CD4-positive, CD25-positive, alpha-beta regulatory T cell (primary cell): ENCODE data around the gene SORCS1. TPM values are rescaled to one million over a fixed set of nuclear protein-coding genes. Genes with fewer than 3 reads are reported as not detected.

Source experiments
- ATAC-seq, 2 donors: fragments of 150-1000 bp; cut with Tn5 transposase; one replicate each; pipeline ENCODE4 v1.10.0; 2021; ENCODE audit warnings: low read depth in 2 of 2, moderate number of reproducible peaks in 2 of 2, moderate library complexity in 1 of 2
- DNase-seq, 3 donors: peaks; one replicate each; pipeline versions ENCODE4 v3.0.0 to v3.0.0-alpha.2; 2012 to 2022; ENCODE audit warnings: mixed read lengths in 1 of 3
- H3K27ac ChIP-seq: one replicate; pipeline ENCODE4 v1.7.0; 2013; ENCODE audit warnings: mild to moderate bottlenecking, low read length; ENCODE audit not compliant: insufficient read depth, poor library complexity, severe bottlenecking
- H3K27me3 ChIP-seq: one replicate; pipeline ENCODE4 v1.7.0; 2013; ENCODE audit warnings: low read length; ENCODE audit not compliant: control insufficient read depth, insufficient read depth
- H3K36me3 ChIP-seq: one replicate; pipeline ENCODE4 v1.7.0; 2013; ENCODE audit warnings: mild to moderate bottlenecking, low read length, moderate library complexity; ENCODE audit not compliant: control insufficient read depth, insufficient read depth
- H3K4me1 ChIP-seq: 2 replicates; pipeline ENCODE4 v1.7.0; 2013; ENCODE audit warnings: mild to moderate bottlenecking, low read length; ENCODE audit not compliant: insufficient read depth, control insufficient read depth, poor library complexity, severe bottlenecking
- H3K4me3 ChIP-seq: one replicate; pipeline ENCODE4 v1.7.0; 2013; ENCODE audit warnings: low read depth, mild to moderate bottlenecking, low read length, moderate library complexity
- H3K9me3 ChIP-seq, 2 experiments: 1 replicate in 1 of 2; 2 replicates in 1 of 2; pipeline ENCODE4 v1.7.0; 2013; ENCODE audit warnings: low read length in 2 of 2, mild to moderate bottlenecking in 1 of 2, moderate library complexity in 1 of 2; ENCODE audit not compliant: control insufficient read depth in 2 of 2
- H3K27ac Mint-ChIP-seq, 3 donors: one replicate each; pipeline ENCODE4 v1.8.0; 2020 to 2022; ENCODE audit warnings: mild to moderate bottlenecking in 3 of 3, mixed read lengths in 3 of 3, moderate library complexity in 2 of 3
- H3K27me3 Mint-ChIP-seq: one replicate; pipeline ENCODE4 v1.8.0; 2022; ENCODE audit warnings: mild to moderate bottlenecking, mixed read lengths
- H3K36me3 Mint-ChIP-seq: one replicate; pipeline ENCODE4 v1.8.0; 2020; ENCODE audit warnings: mixed read lengths
- H3K4me1 Mint-ChIP-seq, 4 donors: one replicate each; pipeline ENCODE4 v1.8.0; 2020 to 2022; ENCODE audit warnings: mixed read lengths in 4 of 4, mild to moderate bottlenecking in 1 of 4
- H3K4me3 Mint-ChIP-seq, 4 donors: one replicate each; pipeline ENCODE4 v1.8.0; 2020 to 2022; ENCODE audit warnings: mild to moderate bottlenecking in 4 of 4, mixed read lengths in 4 of 4, moderate library complexity in 3 of 4
- H3K9me3 Mint-ChIP-seq, 7 donors: one replicate each; pipeline ENCODE4 v1.8.0; 2020 to 2022; ENCODE audit warnings: mixed read lengths in 7 of 7, mild to moderate bottlenecking in 3 of 7, moderate library complexity in 2 of 7
- polyA plus RNA-seq, 4 donors: library from polyadenylated mRNA; unstranded; fragments of 300-500 nt; fragmentation: Illumina TruSeq; gene quantifications; one replicate each; pipeline ENCODE4 v1.2.3, GENCODE V29; 2021
- total RNA-seq: library from RNA; stranded (reverse); gene quantifications from one replicate; pipeline ENCODE4 v1.2.3, GENCODE V29; 2022

Gene SORCS1
- total and polyA plus RNA-seq, 5 donors from 2014 or later: not detected

DNA sequence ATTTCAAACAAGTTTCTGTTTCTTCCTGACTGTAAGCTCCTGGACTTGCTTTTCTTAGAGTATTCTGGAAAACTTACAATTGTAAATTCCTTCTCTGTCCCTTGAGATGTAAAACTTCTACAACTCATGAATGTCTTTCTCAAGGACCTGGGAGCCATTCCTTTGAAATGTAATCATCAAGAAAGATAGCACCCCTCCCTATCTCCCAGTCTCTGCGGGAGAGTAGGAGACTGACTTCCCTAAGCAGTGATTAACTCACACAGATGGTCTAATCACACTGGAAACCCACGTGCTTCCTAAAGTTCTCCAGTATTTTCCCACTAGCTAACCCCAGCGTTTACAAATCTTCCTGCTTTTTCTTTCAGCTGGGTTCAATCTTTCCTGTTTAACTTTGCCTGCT is 549.4 kb downstream of the SORCS1 start:
- peaks cover 0 to 15% (median 0%) of the 10 kb centered on the region in 7 donors for H3K9me3 Mint-ChIP-seq
- Histone ChIP-seq H3K9me3 (no peaks in the 10 kb centered on the region), H3K27ac (no peak overlapping the region), H3K4me1 (no peaks in the 10 kb centered on the region), H3K27me3 (no peaks in the 10 kb centered on the region), H3K4me3 (no peak overlapping the region), H3K36me3 (no peaks in the 10 kb centered on the region)
- H3K27ac Mint-ChIP-seq: no peak overlapping the region
- no peaks in the 10 kb centered on the region for H3K4me1 Mint-ChIP-seq
- no peaks in the 10 kb centered on the region for H3K27me3 Mint-ChIP-seq
- ATAC-seq (no peak), DNase-seq (no peak)
- no peak overlapping the region for H3K4me3 Mint-ChIP-seq
- no peaks in the 10 kb centered on the region for H3K36me3 Mint-ChIP-seq

DNA sequence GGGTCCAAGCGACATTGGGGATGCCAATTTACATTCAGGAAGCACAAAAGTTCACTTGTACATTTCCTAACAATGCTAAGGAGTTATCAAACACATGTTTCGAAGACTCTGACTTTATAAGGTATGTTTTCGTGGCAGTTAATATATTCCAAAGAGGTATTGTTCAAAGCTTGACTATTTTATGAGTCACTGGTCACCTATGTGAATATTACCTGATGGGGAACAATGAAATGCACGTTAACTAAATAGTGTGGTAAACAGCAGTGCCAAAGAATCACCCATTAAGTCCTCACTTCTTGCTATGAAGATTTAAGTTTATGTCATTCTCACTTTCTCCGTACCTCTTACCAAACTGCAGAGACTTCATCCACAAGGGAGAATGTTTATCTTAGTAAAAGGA is 550.2 kb downstream of the SORCS1 start:
- no peaks in the 10 kb centered on the region for H3K4me1 ChIP-seq
- H3K27ac ChIP-seq: no peak overlapping the region
- Mint-ChIP-seq H3K4me1 (no peaks in the 10 kb centered on the region), H3K27ac (no peak overlapping the region), H3K36me3 (no peaks in the 10 kb centered on the region), H3K4me3 (no peak overlapping the region), H3K27me3 (no peaks in the 10 kb centered on the region), H3K9me3 (peaks cover 0 to 15% (median 0%) of the 10 kb centered on the region in 7 donors)
- DNase-seq: no peak
- ATAC-seq: no peak
- no peaks in the 10 kb centered on the region for H3K9me3 ChIP-seq
- no peaks in the 10 kb centered on the region for H3K36me3 ChIP-seq
- H3K4me3 ChIP-seq: no peak overlapping the region
- no peaks in the 10 kb centered on the region for H3K27me3 ChIP-seq

DNA sequence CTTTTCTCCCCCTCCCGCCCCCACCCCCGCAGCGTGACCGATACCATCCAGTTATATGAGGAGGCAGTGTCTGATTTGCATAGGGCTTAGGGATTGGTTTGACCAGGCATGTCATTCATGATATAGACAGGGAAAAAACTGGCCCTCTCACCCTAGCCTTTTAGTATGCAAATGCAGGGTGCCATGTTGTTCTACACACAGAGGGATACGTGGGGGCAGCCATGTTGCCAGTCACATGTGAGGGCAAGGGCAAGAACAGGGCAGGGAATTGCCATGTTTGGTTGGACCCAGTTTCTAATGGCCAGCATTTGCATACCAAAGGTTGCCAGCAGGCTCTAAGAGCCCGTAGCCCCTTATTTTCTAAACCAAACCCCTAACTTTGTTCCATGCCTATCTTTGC is 552.1 kb downstream of the SORCS1 start:
- Mint-ChIP-seq H3K27me3 (peaks cover 8% of the 10 kb centered on the region), H3K36me3 (no peaks in the 10 kb centered on the region), H3K9me3 (peaks cover 0 to 10% (median 4%) of the 10 kb centered on the region in 7 donors), H3K27ac (no peak overlapping the region), H3K4me1 (no peaks in the 10 kb centered on the region), H3K4me3 (peak overlapping the region in 1 of 4 donors; percentile 24)
- no peak overlapping the region for H3K27ac ChIP-seq
- no peaks in the 10 kb centered on the region for H3K9me3 ChIP-seq
- no peaks in the 10 kb centered on the region for H3K27me3 ChIP-seq
- H3K36me3 ChIP-seq: no peaks in the 10 kb centered on the region
- no peak for DNase-seq
- no peak for ATAC-seq
- no peak overlapping the region for H3K4me3 ChIP-seq
- no peaks in the 10 kb centered on the region for H3K4me1 ChIP-seq

DNA sequence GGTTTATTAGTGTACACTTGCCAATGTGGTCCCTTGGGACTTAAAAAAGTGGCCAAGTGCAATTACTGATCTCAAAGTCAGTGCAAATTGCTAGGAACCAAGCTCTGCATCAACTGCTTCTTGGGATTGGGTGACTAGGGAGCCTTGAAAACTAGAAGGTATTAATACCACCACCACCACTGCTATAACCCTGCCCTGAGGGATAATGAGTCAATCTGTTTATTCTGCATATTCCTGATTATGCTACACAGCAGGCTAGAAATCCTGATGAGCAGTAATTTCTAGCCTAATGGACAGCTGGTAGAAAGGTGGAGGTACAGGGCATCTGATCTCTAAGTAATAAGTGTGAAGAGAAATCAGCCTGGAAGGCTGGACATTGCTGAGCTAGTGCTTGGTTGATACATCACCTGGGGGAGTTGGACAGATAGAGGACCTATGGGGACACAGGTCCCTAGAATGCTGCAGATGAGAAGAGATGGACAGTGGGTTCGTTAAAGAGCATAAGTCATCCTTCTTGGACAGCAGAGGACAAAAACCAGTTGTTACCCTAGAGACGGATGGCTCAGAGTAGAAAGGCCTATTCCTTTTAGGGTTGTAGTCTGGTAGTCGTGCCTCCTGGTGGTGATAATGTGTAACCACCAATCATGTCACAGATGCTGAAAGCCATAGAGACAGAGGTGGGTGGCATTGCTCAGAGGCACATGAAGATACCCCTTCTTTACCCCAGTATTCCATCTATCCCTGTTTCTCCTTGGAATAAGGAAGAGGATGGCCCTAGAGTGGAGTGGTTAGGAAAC is 554.8 kb downstream of the SORCS1 start:
- no peak for DNase-seq
- Mint-ChIP-seq H3K4me1 (no peaks in the 10 kb centered on the region), H3K27ac (no peak overlapping the region), H3K4me3 (no peak overlapping the region), H3K36me3 (no peaks in the 10 kb centered on the region), H3K27me3 (peaks cover 8% of the 10 kb centered on the region), H3K9me3 (peaks cover 0 to 10% (median 6%) of the 10 kb centered on the region in 7 donors)
- ATAC-seq: no peak
- Histone ChIP-seq H3K27ac (no peak overlapping the region), H3K4me1 (no peaks in the 10 kb centered on the region), H3K36me3 (no peaks in the 10 kb centered on the region), H3K9me3 (no peaks in the 10 kb centered on the region), H3K27me3 (no peaks in the 10 kb centered on the region), H3K4me3 (no peak overlapping the region)

DNA sequence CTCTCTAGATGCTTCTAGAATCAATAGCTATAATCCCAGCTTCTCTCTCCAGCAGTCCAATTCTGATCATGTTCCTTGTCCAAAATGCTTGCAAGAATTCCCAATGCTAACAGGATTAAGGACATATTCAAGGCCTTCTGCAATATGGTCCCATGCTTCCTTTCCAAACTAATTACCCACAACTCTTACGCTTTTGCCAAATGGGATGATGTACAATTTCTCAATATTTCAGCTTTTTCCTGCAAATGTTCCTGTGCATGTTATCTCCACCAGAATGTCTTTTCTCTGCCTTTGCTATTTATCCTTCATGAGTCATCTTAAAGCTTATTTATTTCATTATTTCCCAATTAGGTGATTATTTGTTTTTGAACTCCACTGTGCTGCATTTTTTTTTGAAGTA is 556.4 kb downstream of the SORCS1 start:
- ATAC-seq: no peak
- Mint-ChIP-seq H3K4me3 (no peak overlapping the region), H3K9me3 (peaks cover 0 to 10% (median 6%) of the 10 kb centered on the region in 7 donors), H3K36me3 (no peaks in the 10 kb centered on the region), H3K27me3 (peaks cover 8% of the 10 kb centered on the region), H3K4me1 (no peaks in the 10 kb centered on the region), H3K27ac (no peak overlapping the region)
- Histone ChIP-seq H3K4me3 (no peak overlapping the region), H3K9me3 (no peaks in the 10 kb centered on the region), H3K4me1 (no peaks in the 10 kb centered on the region), H3K36me3 (no peaks in the 10 kb centered on the region), H3K27me3 (no peaks in the 10 kb centered on the region), H3K27ac (no peak overlapping the region)
- no peak for DNase-seq

DNA sequence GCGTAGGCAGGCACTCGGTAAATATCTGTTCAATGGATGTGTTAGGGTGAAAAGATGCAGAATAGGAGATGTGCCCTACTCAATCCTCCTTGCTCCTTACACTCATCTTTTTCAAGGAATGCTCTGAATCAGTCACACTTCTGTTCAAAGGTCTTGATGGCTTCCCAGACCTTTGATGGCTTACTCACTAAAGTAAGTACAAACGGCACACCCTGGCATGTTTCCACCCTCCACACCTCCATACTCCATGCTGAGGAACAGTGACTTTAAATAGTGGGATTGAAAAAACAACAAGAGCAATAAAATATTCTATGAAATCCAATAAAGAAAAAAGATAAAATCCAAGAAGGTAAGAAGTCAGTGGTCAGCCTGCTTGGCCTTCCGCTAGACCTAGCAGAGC is 569.2 kb downstream of the SORCS1 start:
- no peak for DNase-seq
- no peaks in the 10 kb centered on the region for H3K4me1 Mint-ChIP-seq

DNA sequence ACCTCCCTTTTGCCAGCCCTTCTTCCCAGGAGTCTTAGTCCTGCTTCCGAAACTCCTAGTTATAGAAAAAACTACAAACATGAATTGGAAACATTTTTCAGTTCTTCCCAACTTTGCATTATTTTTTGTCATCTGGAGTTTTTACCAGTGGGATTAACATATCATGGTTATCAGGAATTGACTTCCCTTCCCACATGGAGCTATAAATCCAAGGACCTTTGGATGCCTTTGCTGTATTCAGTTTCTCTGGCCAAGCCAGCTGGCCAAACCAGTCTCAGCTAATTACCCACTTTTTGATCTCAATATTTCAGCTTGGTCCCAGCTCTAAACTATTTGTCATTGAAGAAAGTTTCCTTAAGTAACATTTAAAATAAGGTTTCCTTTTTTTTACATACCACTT is 570.6 kb downstream of the SORCS1 start:
- no peaks in the 10 kb centered on the region for H3K4me1 Mint-ChIP-seq
- H3K27me3 ChIP-seq: no peaks in the 10 kb centered on the region

More for the DNA sequence above, 569.2 kb downstream of the SORCS1 start:
- H3K27me3 ChIP-seq: no peaks in the 10 kb centered on the region
- no peak for ATAC-seq
- H3K9me3 Mint-ChIP-seq: peaks cover 0 to 11% (median 4%) of the 10 kb centered on the region in 7 donors
- no peak overlapping the region for H3K4me3 ChIP-seq
- peaks cover 0 to 2% of the 10 kb centered on the region in 2 experiments for H3K9me3 ChIP-seq
- H3K27ac Mint-ChIP-seq: no peak overlapping the region
- no peaks in the 10 kb centered on the region for H3K36me3 ChIP-seq
- no peak overlapping the region for H3K27ac ChIP-seq
- no peak overlapping the region for H3K4me3 Mint-ChIP-seq
- no peaks in the 10 kb centered on the region for H3K36me3 Mint-ChIP-seq
- H3K27me3 Mint-ChIP-seq: no peaks in the 10 kb centered on the region
- H3K4me1 ChIP-seq: no peaks in the 10 kb centered on the region

DNA sequence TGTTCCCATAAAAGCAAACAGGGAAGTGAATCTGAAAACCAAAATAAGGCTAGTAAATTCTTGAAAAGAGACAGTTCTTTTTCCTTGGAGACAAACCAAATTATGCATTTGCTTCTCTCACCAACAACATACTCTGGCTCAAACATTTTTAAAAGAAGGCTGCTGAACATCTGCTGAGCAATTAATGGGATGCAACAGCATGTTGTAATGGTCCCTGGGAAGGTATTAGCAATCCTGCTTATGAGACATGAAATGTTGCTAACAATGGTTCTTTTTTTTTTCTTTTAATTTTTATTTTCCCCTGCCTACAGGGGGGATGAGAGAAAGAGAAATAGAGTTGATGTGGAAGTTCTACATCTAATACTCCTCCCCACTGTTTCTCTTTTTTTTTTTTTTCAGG is 572.1 kb downstream of the SORCS1 start:
- H3K4me1 ChIP-seq: no peaks in the 10 kb centered on the region
- no peaks in the 10 kb centered on the region for H3K36me3 Mint-ChIP-seq
- no peak overlapping the region for H3K27ac Mint-ChIP-seq
- no peaks in the 10 kb centered on the region for H3K36me3 ChIP-seq
- H3K9me3 ChIP-seq: peaks cover 0 to 2% of the 10 kb centered on the region in 2 experiments
- no peak overlapping the region for H3K27ac ChIP-seq
- no peaks in the 10 kb centered on the region for H3K27me3 ChIP-seq
- DNase-seq (no peak), ATAC-seq (no peak)
- H3K27me3 Mint-ChIP-seq: no peaks in the 10 kb centered on the region
- H3K4me3 ChIP-seq: no peak overlapping the region
- no peak overlapping the region for H3K4me3 Mint-ChIP-seq
- no peaks in the 10 kb centered on the region for H3K4me1 Mint-ChIP-seq
- peaks cover 0 to 17% (median 5%) of the 10 kb centered on the region in 7 donors for H3K9me3 Mint-ChIP-seq

More for the DNA sequence above, 570.6 kb downstream of the SORCS1 start:
- Mint-ChIP-seq H3K36me3 (no peaks in the 10 kb centered on the region), H3K4me3 (no peak overlapping the region), H3K27ac (no peak overlapping the region), H3K27me3 (no peaks in the 10 kb centered on the region), H3K9me3 (peaks cover 0 to 17% (median 5%) of the 10 kb centered on the region in 7 donors)
- DNase-seq: no peak
- Histone ChIP-seq H3K4me1 (no peaks in the 10 kb centered on the region), H3K27ac (no peak overlapping the region), H3K36me3 (no peaks in the 10 kb centered on the region), H3K9me3 (peaks cover 0 to 2% of the 10 kb centered on the region in 2 experiments), H3K4me3 (no peak overlapping the region)
- ATAC-seq: no peak
